ENCODE data around the gene SRD5A3. TPM values are rescaled to one million over a fixed set of nuclear protein-coding genes. Genes with fewer than 3 reads are reported as not detected.

SRD5A3 gene
- polyA plus RNA-seq, 1 experiment, result 15.2 TPM

DNA sequence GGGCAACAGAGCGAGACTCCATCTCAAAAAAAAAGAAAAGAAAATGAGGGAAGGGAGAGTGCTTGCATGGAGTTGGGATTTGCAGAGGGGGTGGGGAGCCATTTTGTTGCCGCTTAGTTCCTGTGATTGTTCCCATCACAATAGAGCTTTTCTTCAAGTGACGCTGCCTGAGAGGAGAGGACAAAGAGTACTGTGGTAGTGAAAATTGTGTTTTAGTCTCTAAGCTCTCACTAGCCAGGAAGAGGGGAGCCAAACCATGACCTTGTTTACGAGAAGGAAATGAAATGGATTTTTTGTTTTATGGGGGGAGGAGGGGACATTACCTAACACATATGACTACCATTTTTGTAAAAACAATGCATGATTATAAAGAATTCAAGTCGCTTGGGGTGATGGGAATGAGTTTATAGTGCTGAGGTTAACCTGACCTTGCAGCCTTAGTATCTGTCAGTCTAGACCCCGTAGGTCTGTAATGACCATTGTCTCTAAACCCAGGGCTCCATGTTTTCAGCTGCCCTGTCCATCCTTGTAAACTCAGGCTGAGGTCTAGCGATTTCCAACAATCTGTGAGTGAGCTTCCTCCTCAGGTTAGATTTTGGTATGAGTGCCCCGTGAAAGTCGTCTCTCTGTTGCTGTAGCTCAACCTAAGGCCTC, 18.8 kb downstream of the SRD5A3 start:
- Histone ChIP-seq H3K36me3 (ENCODE audit: control insufficient read depth, insufficient read depth, low read length) (no peaks in the 10 kb centered on the region), H3K27me3 (ENCODE audit: control insufficient read depth, insufficient read depth, low read length) (no peaks in the 10 kb centered on the region), H3K4me3 (ENCODE audit: low read depth, low read length) (no peak overlapping the region)
- no peak for DNase-seq (ENCODE audit: low read depth)
- TF ChIP-seq, protein P1, sequence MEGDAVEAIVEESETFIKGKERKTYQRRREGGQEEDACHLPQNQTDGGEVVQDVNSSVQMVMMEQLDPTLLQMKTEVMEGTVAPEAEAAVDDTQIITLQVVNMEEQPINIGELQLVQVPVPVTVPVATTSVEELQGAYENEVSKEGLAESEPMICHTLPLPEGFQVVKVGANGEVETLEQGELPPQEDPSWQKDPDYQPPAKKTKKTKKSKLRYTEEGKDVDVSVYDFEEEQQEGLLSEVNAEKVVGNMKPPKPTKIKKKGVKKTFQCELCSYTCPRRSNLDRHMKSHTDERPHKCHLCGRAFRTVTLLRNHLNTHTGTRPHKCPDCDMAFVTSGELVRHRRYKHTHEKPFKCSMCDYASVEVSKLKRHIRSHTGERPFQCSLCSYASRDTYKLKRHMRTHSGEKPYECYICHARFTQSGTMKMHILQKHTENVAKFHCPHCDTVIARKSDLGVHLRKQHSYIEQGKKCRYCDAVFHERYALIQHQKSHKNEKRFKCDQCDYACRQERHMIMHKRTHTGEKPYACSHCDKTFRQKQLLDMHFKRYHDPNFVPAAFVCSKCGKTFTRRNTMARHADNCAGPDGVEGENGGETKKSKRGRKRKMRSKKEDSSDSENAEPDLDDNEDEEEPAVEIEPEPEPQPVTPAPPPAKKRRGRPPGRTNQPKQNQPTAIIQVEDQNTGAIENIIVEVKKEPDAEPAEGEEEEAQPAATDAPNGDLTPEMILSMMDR (IDR thresholded peaks at IDR 0.05; ENCODE audit: insufficient read depth, low read depth, low read length), result no peak
- POLR2A ChIA-PET, result no interaction called here
- CTCF ChIA-PET, result interaction anchor here (1.8 kb wide), 1 partner anchor 18 kb away, joined by 6 read pairs; no protein-coding TSS in a partner anchor

DNA sequence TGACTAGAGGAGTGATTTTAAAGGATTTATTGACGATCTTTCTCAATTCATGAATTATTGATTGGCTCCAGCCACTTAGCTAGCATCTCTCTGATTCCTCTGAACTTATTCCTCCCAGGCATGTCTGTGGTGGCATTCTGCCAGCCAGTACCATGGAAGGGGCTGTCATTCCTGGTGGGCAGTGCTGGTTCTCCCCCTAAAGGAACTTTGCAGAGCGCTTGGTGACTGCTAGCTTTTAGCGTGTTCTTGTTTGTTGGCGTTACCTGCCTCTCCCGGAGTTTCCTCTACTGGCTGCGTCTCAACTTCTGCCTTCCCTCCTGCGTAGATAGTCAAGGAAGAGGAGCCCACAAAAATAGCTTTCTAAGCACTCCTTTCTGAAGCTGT, 19.3 kb downstream of the SRD5A3 start:
- CTCF ChIA-PET, result interaction anchor here (1.8 kb wide), 1 partner anchor 18 kb away, joined by 6 read pairs; no protein-coding TSS in a partner anchor
- H3K4me3 ChIP-seq (ENCODE audit: low read depth, low read length), result no peak overlapping the region
- POLR2A ChIA-PET, result no interaction called here
- no peaks in the 10 kb centered on the region for H3K27me3 ChIP-seq (ENCODE audit: control insufficient read depth, insufficient read depth, low read length)
- TF ChIP-seq, protein P1 (IDR thresholded peaks at IDR 0.05; ENCODE audit: insufficient read depth, low read depth, low read length), result no peak
- DNase-seq (ENCODE audit: low read depth), result no peak
- no peaks in the 10 kb centered on the region for H3K36me3 ChIP-seq (ENCODE audit: control insufficient read depth, insufficient read depth, low read length)

DNA sequence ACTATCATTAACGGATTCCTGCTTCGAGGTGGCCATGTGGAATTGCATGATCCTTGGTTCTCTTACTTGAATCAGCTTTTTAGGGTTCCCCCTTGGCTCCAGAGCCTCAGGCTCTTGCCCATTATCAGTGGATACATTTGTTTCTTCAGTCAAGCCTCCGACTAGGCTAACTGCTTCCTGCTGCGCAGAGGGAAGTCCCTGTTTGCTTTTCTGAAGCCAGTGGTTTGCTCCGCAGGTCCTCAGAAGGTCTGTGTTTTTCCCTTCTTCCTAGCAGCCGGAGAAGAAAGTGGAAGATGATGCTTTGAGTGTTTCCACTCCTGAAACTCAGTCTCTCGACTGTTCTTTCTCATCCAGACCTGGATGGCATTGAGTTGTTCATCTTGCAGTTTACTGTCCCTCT, 20.6 kb downstream of the SRD5A3 start:
- DNase-seq (ENCODE audit: low read depth), result no peak
- POLR2A ChIA-PET, result interaction anchor here (0.7 kb wide), 1 partner anchor 1356 kb away, joined by 3 read pairs; no protein-coding TSS in a partner anchor
- Histone ChIP-seq H3K27me3 (ENCODE audit: control insufficient read depth, insufficient read depth, low read length) (no peaks in the 10 kb centered on the region), H3K36me3 (ENCODE audit: control insufficient read depth, insufficient read depth, low read length) (no peaks in the 10 kb centered on the region), H3K4me3 (ENCODE audit: low read depth, low read length) (no peak overlapping the region)
- TF ChIP-seq, protein P1 (IDR thresholded peaks at IDR 0.05; ENCODE audit: insufficient read depth, low read depth, low read length), result no peak
- CTCF ChIA-PET, result interaction anchor here (1.1 to 1.2 kb wide), 2 partner anchors 11 to 22 kb away, joined by 3 to 5 read pairs; no protein-coding TSS in a partner anchor

DNA sequence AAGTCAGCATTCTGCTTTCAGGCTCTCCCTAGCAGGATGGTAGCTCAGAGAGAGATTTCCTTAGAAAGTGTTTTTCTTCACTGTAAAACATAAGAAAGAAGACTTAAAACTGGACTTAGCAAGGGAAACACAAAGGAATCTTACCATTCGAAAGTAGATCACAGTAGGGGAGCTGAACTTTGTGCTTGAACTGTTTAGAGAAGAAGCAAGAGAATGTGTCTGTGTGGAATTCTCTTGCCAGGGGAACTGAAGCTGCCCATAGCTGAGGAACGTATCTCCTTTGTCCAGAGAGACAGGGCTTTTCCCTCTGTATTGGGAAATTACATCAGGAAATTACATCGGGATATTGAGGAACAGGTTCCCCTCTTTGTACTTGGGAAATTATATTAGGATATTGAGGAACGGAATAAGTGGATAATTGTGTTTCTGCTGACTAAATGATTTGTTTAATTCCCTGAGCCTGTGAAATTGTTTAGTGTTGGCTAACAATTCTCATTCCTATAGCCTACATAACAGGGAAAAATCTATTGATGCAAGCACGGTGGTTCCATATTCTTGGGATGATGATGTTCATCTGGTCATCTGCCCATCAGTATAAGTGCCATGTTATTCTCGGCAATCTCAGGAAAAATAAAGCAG, 21.2 kb downstream of the SRD5A3 start:
- TF ChIP-seq, protein P1 (IDR thresholded peaks at IDR 0.05; ENCODE audit: insufficient read depth, low read depth, low read length), result no peak

DNA sequence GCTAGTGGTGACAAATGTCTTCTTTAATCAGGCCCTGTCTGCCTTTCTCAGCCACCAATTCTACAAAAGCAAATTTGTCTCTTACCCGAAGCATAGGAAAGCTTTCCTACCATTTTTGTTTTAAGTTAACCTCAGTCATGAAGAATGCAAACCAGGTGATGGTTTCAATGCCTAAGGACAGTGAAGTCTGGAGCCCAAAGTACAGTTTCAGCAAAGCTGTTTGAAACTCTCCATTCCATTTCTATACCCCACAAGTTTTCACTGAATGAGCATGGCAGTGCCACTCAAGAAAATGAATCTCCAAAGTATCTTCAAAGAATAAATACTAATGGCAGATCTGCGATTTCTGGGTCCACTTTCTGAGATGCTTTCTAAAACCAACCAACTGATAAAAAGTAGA, 23.9 kb downstream of the SRD5A3 start:
- Histone ChIP-seq H3K27me3 (ENCODE audit: control insufficient read depth, insufficient read depth, low read length) (no peaks in the 10 kb centered on the region; the same call in 1 of the 2 replicates), H3K36me3 (ENCODE audit: control insufficient read depth, insufficient read depth, low read length) (no peaks in the 10 kb centered on the region), H3K4me3 (ENCODE audit: low read depth, low read length) (no peak overlapping the region)
- TF ChIP-seq, protein P1 (IDR thresholded peaks at IDR 0.05; ENCODE audit: insufficient read depth, low read depth, low read length), result no peak
- CTCF ChIA-PET, result no interaction called here
- no peak for DNase-seq (ENCODE audit: low read depth)
- POLR2A ChIA-PET, result no interaction called here

More for the DNA sequence above, 21.2 kb downstream of the SRD5A3 start:
- H3K27me3 ChIP-seq (ENCODE audit: control insufficient read depth, insufficient read depth, low read length), result no peaks in the 10 kb centered on the region
- ChIA-PET POLR2A (interaction anchor here (0.7 kb wide), 1 partner anchor 1356 kb away, joined by 3 read pairs; no protein-coding TSS in a partner anchor), CTCF (interaction anchor here (0.6 to 1.2 kb wide), 3 partner anchors 10 to 499 kb away, joined by 3 to 6 read pairs (median 5); no protein-coding TSS in a partner anchor)
- no peak for DNase-seq (ENCODE audit: low read depth)
- no peaks in the 10 kb centered on the region for H3K36me3 ChIP-seq (ENCODE audit: control insufficient read depth, insufficient read depth, low read length)
- no peak overlapping the region for H3K4me3 ChIP-seq (ENCODE audit: low read depth, low read length)

Measured in BJ (cell line).